ENCODE data around the gene TCF20. TPM values are rescaled to one million over a fixed set of nuclear protein-coding genes. Genes with fewer than 3 reads are reported as not detected.

The TCF20 gene
- total and polyA plus RNA-seq, 9 donors, result 12.4 to 42.0 (median 34.0) TPM

GRCh38 chr22:42296381-42296853 lies 26.0 kb upstream of the TCF20 start:
- no peak overlapping the region for H3K27ac ChIP-seq
- no peak overlapping the region for H3K4me3 ChIP-seq
- peaks cover 8% of the 10 kb centered on the region for H3K4me1 ChIP-seq (ENCODE audit: insufficient read depth)
- H3K27me3 ChIP-seq, result no peaks in the 10 kb centered on the region
- DNase-seq, result peak in 3 of 5 donors; percentile 36 to 53 (median 53)
- no peaks in the 10 kb centered on the region for H3K36me3 ChIP-seq
- TF ChIP-seq EP300 (IDR thresholded peaks at IDR 0.05) (no peak), CTCF (IDR thresholded peaks at IDR 0.05) (no peak), POLR2A (IDR thresholded peaks at IDR 0.05) (no peak)
- intact Hi-C loops (cut with DNase I), result no loop called here
- 26 to 41% (median 31%) methylated on average over 17 to 19 of the region's 19 CpGs for WGBS, 3 donors
- no peaks in the 10 kb centered on the region for H3K9me3 ChIP-seq

GRCh38 chr22:42294034-42294985 lies 23.9 kb upstream of the TCF20 start:
- intact Hi-C loops (cut with DNase I), result no loop called here
- Histone ChIP-seq H3K27me3 (no peaks in the 10 kb centered on the region), H3K36me3 (no peaks in the 10 kb centered on the region), H3K27ac (no peak overlapping the region), H3K9me3 (no peaks in the 10 kb centered on the region), H3K4me3 (no peak overlapping the region), H3K4me1 (ENCODE audit: insufficient read depth) (peaks cover 12% of the 10 kb centered on the region)
- 34 to 39% (median 39%) methylated on average over 22 of the region's 22 CpGs for WGBS, 3 donors
- TF ChIP-seq EP300 (IDR thresholded peaks at IDR 0.05) (no peak), POLR2A (IDR thresholded peaks at IDR 0.05) (no peak), CTCF (IDR thresholded peaks at IDR 0.05) (no peak)
- DNase-seq, result peak in 4 of 5 donors; percentile 40 to 74 (median 58)

- no peak overlapping the region for H3K27ac ChIP-seq
- WGBS, 3 donors, result 85 to 88% (median 86%) methylated on average over 10 to 12 of the region's 12 CpGs
- no peaks in the 10 kb centered on the region for H3K27me3 ChIP-seq
- H3K4me1 ChIP-seq (ENCODE audit: insufficient read depth), result peaks cover 12% of the 10 kb centered on the region
- DNase-seq, result no peak
- H3K4me3 ChIP-seq, result no peak overlapping the region
- H3K36me3 ChIP-seq, result no peaks in the 10 kb centered on the region
- no peak for TF ChIP-seq EP300 (IDR thresholded peaks at IDR 0.05)
- no peak for TF ChIP-seq POLR2A (IDR thresholded peaks at IDR 0.05)
- no peak for TF ChIP-seq CTCF (IDR thresholded peaks at IDR 0.05)
- no peaks in the 10 kb centered on the region for H3K9me3 ChIP-seq
- intact Hi-C loops (cut with DNase I), result no loop called here
Measured at GRCh38 chr22:42292732-42293520, 22.5 kb upstream of the TCF20 start.

- intact Hi-C loops (cut with DNase I), result no loop called here
- H3K36me3 ChIP-seq, result no peaks in the 10 kb centered on the region
- no peak overlapping the region for H3K27ac ChIP-seq
- WGBS, 3 donors, result 93 to 97% (median 95%) methylated on average over 6 of the region's 6 CpGs
- H3K4me1 ChIP-seq (ENCODE audit: insufficient read depth), result peaks cover 9% of the 10 kb centered on the region
- no peak for DNase-seq
- TF ChIP-seq CTCF (IDR thresholded peaks at IDR 0.05) (no peak), POLR2A (IDR thresholded peaks at IDR 0.05) (no peak), EP300 (IDR thresholded peaks at IDR 0.05) (no peak)
- no peak overlapping the region for H3K4me3 ChIP-seq
- no peaks in the 10 kb centered on the region for H3K27me3 ChIP-seq
- H3K9me3 ChIP-seq, result no peaks in the 10 kb centered on the region
Measured at GRCh38 chr22:42291287-42291686, 20.8 kb upstream of the TCF20 start.
